BLaER1 (cell line): ENCODE results near the gene SSPN.

ENCODE experiments used
- H3K27ac ChIP-seq: shearing (Covaris generic); formaldehyde crosslinking; 2 replicates; pipeline ENCODE4 v1.8.1; 2022
- H3K27me3 ChIP-seq: shearing (Covaris generic); formaldehyde crosslinking; 2 replicates; pipeline ENCODE4 v1.8.1; 2022
- H3K36me3 ChIP-seq: shearing (Covaris generic); formaldehyde crosslinking; 2 replicates; pipeline ENCODE4 v1.8.1; 2022
- H3K4me1 ChIP-seq: shearing (Covaris generic); formaldehyde crosslinking; 2 replicates; pipeline ENCODE4 v1.8.1; 2022
- H3K4me2 ChIP-seq: shearing (Covaris generic); formaldehyde crosslinking; 2 replicates; pipeline ENCODE4 v1.8.1; 2022
- H3K4me3 ChIP-seq: shearing (Covaris generic); formaldehyde crosslinking; 2 replicates; pipeline ENCODE4 v1.8.1; 2022
- H3K9ac ChIP-seq: shearing (Covaris generic); formaldehyde crosslinking; 2 replicates; pipeline ENCODE4 v1.8.1; 2022
- H3K9me3 ChIP-seq: shearing (Covaris generic); formaldehyde crosslinking; 2 replicates; pipeline ENCODE4 v1.8.1; 2022
- H4K20me1 ChIP-seq: shearing (Covaris generic); formaldehyde crosslinking; 2 replicates; pipeline ENCODE4 v1.8.1; 2022
- Cebpa-rat ChIP-seq: shearing (Covaris generic); IDR thresholded peaks from 2 replicates; pipeline ENCODE4 v1.8.1; 2022

Gene SSPN

GRCh38 chr12:26252946-26253345, 57.6 kb downstream of the SSPN start:
- Histone ChIP-seq H3K9ac (no peak overlapping the region), H3K27ac (no peak overlapping the region), H3K4me3 (no peak overlapping the region), H3K4me2 (no peak overlapping the region), H3K9me3 (peaks cover 35% of the 10 kb centered on the region), H3K4me1 (no peaks in the 10 kb centered on the region), H3K36me3 (no peaks in the 10 kb centered on the region), H3K27me3 (no peaks in the 10 kb centered on the region), H4K20me1 (no peaks in the 10 kb centered on the region)
- no peak for TF ChIP-seq Cebpa-rat

DNA sequence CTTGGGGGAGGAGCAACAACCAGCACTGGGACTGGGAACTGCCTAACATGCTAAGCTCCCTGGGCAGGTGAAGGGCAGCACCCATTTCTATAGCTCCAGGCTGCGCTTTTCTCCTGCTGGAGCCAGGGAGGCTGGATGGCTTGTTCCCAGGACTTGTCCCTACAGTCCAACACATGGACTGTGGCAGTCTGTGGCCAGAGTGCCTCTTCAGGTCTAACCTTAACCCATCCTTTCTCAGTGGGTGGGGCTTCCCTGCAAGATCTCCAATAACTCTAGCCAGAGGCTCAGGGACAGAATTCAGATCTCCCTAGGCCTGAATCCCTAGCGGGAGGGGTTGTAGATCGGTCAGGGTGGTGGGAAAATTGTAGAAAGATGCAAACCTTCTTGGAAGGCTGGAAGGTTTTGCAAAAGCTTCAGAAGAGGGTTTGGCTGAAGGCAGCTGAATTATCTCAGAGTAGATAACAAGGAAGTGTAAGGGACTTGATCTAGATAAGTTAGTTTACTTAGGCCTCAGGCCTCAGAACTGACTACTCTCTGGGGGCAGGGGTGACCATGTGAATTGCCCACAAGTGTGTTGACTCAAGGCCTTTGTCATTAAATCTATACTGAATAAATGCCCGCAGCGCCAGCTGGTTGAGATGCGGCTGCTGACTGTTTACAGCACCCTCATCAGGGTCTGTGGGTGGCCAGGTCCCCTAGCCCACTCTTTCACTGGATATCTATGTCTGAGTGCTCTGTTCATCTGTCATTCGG, 60.7 kb downstream of the SSPN start:
- Histone ChIP-seq H3K27me3 (no peaks in the 10 kb centered on the region), H4K20me1 (no peaks in the 10 kb centered on the region), H3K4me3 (no peak overlapping the region), H3K4me1 (no peaks in the 10 kb centered on the region), H3K36me3 (no peaks in the 10 kb centered on the region), H3K9me3 (peaks cover 29% of the 10 kb centered on the region), H3K4me2 (no peak overlapping the region), H3K9ac (no peak overlapping the region), H3K27ac (no peak overlapping the region)
- TF ChIP-seq Cebpa-rat: no peak

DNA sequence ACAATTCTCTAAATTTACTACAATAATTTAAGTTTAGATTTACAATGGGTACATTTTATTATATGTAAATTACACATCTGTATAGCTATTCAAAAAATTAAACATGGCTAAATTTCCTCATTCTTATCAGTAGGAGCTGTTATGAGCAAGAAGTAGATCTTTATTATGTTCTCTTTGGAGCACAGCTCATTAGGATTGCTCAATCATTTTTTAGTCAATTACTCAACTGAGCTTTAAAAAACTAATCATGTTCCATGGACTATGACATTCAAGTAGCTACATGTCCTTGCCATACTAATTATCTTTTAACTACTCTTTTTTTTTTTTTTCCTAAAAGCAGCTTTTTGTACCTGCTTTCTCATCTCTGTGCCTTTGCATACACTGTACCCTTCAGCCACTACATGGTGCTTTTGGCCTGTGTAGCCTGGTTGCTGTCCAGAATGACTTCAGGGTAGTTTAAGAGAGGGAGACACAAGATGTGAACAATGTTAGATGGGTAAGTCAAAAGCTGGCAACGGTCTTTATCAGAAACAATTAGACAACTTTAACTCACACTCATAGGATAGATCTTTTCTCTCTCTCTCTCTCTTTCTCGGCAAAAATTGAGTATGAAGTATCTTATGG, 69.0 kb downstream of the SSPN start:
- Histone ChIP-seq H3K4me3 (no peak overlapping the region), H3K27ac (no peak overlapping the region), H4K20me1 (no peaks in the 10 kb centered on the region)

GRCh38 chr12:26265606-26266005, 70.2 kb downstream of the SSPN start:
- no peaks in the 10 kb centered on the region for H3K4me1 ChIP-seq
- no peak overlapping the region for H3K27ac ChIP-seq
- no peaks in the 10 kb centered on the region for H3K9me3 ChIP-seq
- no peak for TF ChIP-seq Cebpa-rat
- H4K20me1 ChIP-seq: no peaks in the 10 kb centered on the region
- H3K4me3 ChIP-seq: no peak overlapping the region
- no peaks in the 10 kb centered on the region for H3K27me3 ChIP-seq
- no peak overlapping the region for H3K4me2 ChIP-seq
- no peaks in the 10 kb centered on the region for H3K36me3 ChIP-seq
- no peak overlapping the region for H3K9ac ChIP-seq

More for the DNA sequence above, 69.0 kb downstream of the SSPN start:
- Histone ChIP-seq H3K36me3 (no peaks in the 10 kb centered on the region), H3K4me2 (no peak overlapping the region), H3K4me1 (no peaks in the 10 kb centered on the region), H3K9me3 (no peaks in the 10 kb centered on the region), H3K9ac (no peak overlapping the region), H3K27me3 (no peaks in the 10 kb centered on the region)
- no peak for TF ChIP-seq Cebpa-rat

- H3K27me3 ChIP-seq: no peaks in the 10 kb centered on the region
- TF ChIP-seq Cebpa-rat: no peak
- H3K27ac ChIP-seq: no peak overlapping the region
- no peak overlapping the region for H3K4me3 ChIP-seq
- no peaks in the 10 kb centered on the region for H3K4me1 ChIP-seq
- H3K36me3 ChIP-seq: no peaks in the 10 kb centered on the region
- no peaks in the 10 kb centered on the region for H3K9me3 ChIP-seq
- H4K20me1 ChIP-seq: no peaks in the 10 kb centered on the region
- H3K9ac ChIP-seq: no peak overlapping the region
- no peak overlapping the region for H3K4me2 ChIP-seq
These were observed 71.5 kb downstream of the SSPN start for GRCh38 chr12:26266881-26267280.

- H3K4me3 ChIP-seq: no peak overlapping the region
- no peak for TF ChIP-seq Cebpa-rat
- no peak overlapping the region for H3K4me2 ChIP-seq
- H3K36me3 ChIP-seq: no peaks in the 10 kb centered on the region
- H3K4me1 ChIP-seq: no peaks in the 10 kb centered on the region
- H4K20me1 ChIP-seq: no peaks in the 10 kb centered on the region
- H3K9me3 ChIP-seq: no peaks in the 10 kb centered on the region
- H3K27ac ChIP-seq: no peak overlapping the region
- no peak overlapping the region for H3K9ac ChIP-seq
- H3K27me3 ChIP-seq: no peaks in the 10 kb centered on the region
These were observed 73.6 kb downstream of the SSPN start for GRCh38 chr12:26268841-26269561.

GRCh38 chr12:26269562-26270284, 74.3 kb downstream of the SSPN start:
- H3K9me3 ChIP-seq: no peaks in the 10 kb centered on the region
- H3K36me3 ChIP-seq: no peaks in the 10 kb centered on the region
- H3K27ac ChIP-seq: no peak overlapping the region
- no peak overlapping the region for H3K4me3 ChIP-seq
- H3K27me3 ChIP-seq: no peaks in the 10 kb centered on the region
- H3K9ac ChIP-seq: no peak overlapping the region
- no peaks in the 10 kb centered on the region for H4K20me1 ChIP-seq
- TF ChIP-seq Cebpa-rat: no peak
- H3K4me2 ChIP-seq: no peak overlapping the region
- 0 out of 2 replicates have a peak, but pooled peaks cover 2% of the 10 kb centered on the region for H3K4me1 ChIP-seq

DNA sequence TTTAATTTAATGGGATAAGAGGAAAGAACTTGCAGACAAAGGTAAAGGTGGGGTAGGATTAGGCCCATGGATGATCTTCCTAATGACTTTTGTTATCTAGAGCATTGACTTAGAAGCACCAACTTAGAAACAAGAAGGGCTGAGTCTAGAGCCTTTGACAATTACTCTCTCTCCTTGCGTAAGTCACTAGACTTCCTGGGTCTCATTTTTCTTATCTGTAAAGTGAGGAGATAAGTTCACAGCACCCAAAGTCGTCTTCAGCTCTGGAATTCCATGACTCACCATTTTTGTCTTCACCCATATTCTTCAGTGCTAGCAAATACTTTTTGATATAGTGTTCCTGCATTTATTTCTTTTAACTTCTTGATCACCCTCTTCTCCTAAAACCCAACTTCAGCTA, 75.7 kb downstream of the SSPN start:
- Histone ChIP-seq H3K4me3 (no peak overlapping the region), H3K4me1 (0 out of 2 replicates have a peak, but pooled peaks cover 6% of the 10 kb centered on the region), H3K4me2 (no peak overlapping the region), H3K9ac (no peak overlapping the region), H3K27me3 (no peaks in the 10 kb centered on the region), H3K36me3 (no peaks in the 10 kb centered on the region), H3K27ac (no peak overlapping the region), H3K9me3 (no peaks in the 10 kb centered on the region), H4K20me1 (no peaks in the 10 kb centered on the region)
- no peak for TF ChIP-seq Cebpa-rat

DNA sequence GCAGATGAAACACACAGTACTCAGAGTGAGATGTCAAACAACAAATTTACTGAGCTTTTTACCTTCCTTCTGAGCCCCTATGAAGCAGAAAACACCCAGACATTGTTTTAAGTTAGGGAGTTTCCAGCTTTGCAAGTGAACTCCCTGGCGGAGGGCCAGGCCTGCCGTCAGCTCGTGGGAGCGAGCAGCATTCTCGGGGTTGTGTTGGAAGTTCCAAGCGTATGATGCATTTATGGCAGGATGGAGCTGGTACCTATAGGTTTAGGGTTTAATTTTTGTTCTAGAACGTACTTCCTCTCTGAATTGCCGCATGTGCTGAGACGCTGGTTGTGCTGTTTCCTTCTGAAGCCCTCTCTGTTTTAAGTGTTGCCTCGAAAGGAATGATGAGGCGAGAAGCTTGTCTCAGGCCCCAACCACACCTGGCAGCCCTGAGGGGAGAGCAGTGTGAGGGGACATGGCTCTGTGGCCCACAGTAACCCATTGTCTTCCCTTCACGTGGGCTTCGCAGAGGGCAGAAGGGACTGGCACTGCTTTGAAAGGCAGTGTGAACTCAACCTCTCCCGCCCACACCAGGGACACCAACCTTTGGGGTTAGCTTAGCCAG, 76.6 kb downstream of the SSPN start:
- H3K27me3 ChIP-seq: no peaks in the 10 kb centered on the region
- H3K4me3 ChIP-seq: no peak overlapping the region
- no peak for TF ChIP-seq Cebpa-rat
- no peaks in the 10 kb centered on the region for H3K36me3 ChIP-seq
- no peak overlapping the region for H3K4me2 ChIP-seq
- no peak overlapping the region for H3K9ac ChIP-seq
- H4K20me1 ChIP-seq: no peaks in the 10 kb centered on the region
- no peak overlapping the region for H3K27ac ChIP-seq
- 0 out of 2 replicates have a peak, but pooled peaks cover 6% of the 10 kb centered on the region for H3K4me1 ChIP-seq
- no peaks in the 10 kb centered on the region for H3K9me3 ChIP-seq
